Fibroblast of pulmonary artery (primary cell): Measurements from ENCODE around the gene NOL4L.

Source experiments
- DNase-seq: peaks from one replicate; pipeline ENCODE4 v3.0.0-alpha.2; 2010; ENCODE audit warnings: low read depth
- H3K4me3 ChIP-seq: replicated peaks from 2 replicates; pipeline ENCODE4 v1.5.1; 2011; ENCODE audit warnings: low read depth, mild to moderate bottlenecking, control low read depth, low read length, moderate library complexity
- TF ChIP-seq, protein P1 (sequence below): IDR thresholded peaks from 2 replicates; pipeline ENCODE4 v1.5.1; 2011; ENCODE audit warnings: mild to moderate bottlenecking, control low read depth, low read length, inconsistent platforms; ENCODE audit errors: missing control alignments

The NOL4L gene

DNA sequence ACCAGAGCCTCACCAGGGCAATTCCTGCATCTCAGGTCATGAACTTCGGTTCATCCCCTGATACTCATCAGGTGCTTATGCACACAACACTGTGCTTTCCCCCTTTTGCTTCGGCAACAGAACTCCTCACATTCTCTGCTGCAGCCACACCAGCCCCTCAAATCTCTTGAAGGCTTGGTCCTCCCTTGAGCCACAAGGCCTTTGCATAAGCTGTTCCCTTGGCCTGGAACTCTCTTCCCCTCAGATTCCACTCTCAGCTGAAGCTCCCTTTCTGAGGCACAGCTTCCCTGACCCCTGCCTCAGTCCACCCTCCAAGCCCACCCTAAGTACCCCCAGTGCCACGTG lies 76.4 kb downstream of the NOL4L start:
- TF ChIP-seq, protein P1, sequence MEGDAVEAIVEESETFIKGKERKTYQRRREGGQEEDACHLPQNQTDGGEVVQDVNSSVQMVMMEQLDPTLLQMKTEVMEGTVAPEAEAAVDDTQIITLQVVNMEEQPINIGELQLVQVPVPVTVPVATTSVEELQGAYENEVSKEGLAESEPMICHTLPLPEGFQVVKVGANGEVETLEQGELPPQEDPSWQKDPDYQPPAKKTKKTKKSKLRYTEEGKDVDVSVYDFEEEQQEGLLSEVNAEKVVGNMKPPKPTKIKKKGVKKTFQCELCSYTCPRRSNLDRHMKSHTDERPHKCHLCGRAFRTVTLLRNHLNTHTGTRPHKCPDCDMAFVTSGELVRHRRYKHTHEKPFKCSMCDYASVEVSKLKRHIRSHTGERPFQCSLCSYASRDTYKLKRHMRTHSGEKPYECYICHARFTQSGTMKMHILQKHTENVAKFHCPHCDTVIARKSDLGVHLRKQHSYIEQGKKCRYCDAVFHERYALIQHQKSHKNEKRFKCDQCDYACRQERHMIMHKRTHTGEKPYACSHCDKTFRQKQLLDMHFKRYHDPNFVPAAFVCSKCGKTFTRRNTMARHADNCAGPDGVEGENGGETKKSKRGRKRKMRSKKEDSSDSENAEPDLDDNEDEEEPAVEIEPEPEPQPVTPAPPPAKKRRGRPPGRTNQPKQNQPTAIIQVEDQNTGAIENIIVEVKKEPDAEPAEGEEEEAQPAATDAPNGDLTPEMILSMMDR, result no peak
- no peak overlapping the region for H3K4me3 ChIP-seq
- DNase-seq, result no peak

DNA sequence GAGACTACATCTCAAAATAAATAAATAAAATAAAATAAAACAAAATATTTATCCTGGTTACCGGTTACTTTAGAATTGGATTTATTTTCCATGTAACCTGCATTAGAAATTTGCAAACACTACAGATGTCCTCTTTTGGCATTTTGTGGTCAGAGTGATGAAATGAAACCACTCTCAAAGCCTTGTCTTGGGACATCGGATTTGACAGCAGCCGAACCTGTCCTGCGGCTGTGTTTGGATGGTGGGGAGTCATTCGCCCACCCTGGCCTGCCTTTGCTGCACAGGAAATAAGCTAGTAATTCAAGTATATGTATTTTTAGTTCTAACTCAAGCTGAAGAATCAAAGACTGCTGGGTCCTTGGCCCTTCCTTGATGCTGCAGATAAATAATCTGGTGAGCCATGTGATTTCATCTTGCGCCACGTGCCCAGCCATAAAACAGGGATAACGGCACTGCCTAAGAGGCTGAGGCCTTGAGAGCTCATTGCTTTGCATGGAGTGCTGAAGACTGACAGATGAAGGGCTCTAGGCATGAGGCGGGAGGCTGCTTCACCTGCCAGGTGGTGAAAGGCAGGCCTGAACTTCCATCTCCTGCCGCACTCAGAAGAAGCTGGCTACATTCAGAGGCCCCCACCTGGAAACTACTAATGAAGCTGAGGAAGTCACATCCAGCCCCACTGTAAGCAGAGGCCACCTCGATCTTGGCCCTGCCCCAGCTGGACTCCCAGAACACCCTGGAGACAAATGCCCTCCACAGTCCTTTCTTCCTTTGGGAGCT lies 76.9 kb downstream of the NOL4L start:
- no peak overlapping the region for H3K4me3 ChIP-seq
- no peak for DNase-seq

DNA sequence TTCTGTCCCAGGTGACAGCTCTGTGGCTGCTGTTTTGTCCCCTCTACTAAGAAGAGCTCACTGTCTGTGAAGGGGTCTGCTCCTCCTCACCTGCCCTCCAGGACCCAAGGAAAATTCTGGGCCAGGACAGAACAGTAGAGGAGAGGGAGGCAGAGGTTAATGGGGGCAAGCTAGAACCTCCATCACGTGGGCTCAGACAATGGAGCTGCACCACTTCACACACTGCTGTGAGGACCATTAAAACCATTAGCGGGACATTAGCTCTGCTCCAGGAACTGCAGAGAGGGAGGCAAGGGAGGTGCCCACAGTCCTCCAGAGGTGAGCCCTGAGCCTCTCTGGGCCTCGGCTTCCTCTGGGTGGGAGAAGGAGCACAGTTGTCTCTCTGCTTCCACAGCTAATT lies 78.4 kb downstream of the NOL4L start:
- H3K4me3 ChIP-seq, result no peak overlapping the region
- TF ChIP-seq, protein P1, result no peak
- DNase-seq, result no peak

More for the DNA sequence above, 76.9 kb downstream of the NOL4L start:
- TF ChIP-seq, protein P1, result no peak

DNA sequence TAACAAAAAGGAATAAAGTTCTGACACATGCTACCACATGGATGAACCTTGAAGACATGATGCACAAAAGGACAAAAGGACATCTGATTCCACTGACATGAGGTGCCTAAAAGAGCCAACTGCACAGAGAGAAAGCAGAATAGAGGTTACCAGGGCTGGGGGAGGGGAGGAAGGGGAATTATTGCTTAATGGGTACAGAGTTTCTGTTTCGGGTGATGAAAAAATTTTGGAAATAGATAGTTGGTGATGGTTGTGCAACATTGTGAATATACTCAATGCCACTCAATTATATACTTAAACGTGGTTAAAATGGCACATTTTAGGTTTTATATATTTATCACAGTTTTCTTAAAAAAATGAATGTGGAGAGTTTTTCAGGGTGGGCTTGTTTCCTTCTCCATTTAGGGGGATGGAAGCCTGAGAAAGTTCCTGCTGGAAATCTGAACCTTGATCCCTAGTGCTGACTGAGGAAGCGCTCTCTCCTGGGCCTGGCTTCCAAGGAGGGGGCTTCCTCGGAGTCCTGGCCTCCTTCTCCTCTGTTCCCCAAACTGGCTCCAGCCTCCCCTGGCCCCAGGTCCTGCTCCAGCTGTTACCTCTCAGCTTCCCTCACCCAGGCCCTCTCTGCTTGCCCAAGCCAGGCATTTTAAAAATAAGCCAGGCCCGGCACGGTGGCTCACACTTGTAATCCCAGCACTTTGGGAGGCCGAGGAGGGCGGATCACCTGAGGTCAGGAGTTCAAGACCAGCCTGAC lies 79.2 kb downstream of the NOL4L start:
- DNase-seq, result no peak
- TF ChIP-seq, protein P1, result no peak
- H3K4me3 ChIP-seq, result no peak overlapping the region

DNA sequence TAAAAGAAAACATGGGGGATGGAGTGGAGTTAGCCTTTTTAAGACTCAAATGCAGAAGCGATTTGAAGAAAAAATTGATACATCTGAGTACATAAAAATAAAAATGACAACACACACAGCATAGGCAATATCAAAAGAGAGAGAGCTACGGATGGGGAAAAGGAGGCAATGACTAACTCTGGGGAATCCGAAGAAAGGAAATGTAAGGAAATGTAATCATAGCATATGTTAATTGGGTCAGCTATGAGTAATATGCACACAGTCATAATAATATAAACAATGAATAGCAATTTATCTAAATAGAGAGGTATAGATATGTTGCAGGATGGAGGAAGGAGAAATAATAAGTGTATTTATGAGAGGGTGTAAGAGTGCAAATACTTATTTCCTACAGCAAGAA lies 83.4 kb downstream of the NOL4L start:
- peak; percentile 35 for DNase-seq
- H3K4me3 ChIP-seq, result no peak overlapping the region
- TF ChIP-seq, protein P1, result no peak

DNA sequence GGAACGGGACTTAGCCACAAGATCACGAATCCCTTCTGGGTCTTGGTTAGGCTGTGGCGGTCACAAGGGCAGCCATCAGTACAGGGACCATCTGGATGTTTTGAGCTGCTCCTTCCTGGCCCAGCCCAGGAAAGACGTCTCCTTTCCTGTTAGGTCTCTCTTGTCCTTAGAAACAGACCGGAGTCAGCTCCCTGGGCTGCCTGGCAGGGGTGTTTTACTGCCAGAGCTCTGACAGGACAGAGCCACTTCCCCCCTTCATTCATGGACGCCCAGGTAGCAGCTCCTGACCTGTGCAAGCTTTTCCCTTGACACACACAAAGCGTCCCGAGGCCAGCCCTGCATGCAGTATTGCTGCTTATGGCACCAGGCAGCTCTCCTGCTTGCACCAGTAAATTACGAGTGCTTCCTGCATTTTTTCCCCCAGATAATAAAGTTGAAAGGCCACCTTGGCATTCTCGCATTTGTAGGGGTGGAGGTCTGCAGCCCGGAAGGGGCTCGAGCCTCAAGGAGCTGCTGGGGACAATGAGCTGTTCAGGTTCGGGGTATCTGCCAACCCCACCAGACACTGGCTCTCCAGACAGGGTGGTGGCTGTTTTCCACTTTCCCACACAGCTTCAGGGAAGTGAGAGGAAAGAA lies 87.4 kb downstream of the NOL4L start:
- no peak overlapping the region for H3K4me3 ChIP-seq
- DNase-seq, result no peak
- TF ChIP-seq, protein P1, result no peak
